ENCODE results near the gene MYRIP. TPM values are rescaled to one million over a fixed set of nuclear protein-coding genes. Genes with fewer than 3 reads are reported as not detected.

The MYRIP gene
- total and polyA plus RNA-seq, 2 of the 4 experiments (the other 2 are of a cell fraction): not detected

- no CpG with 5 or more reads among the region's 1 CpG for WGBS, 2 experiments (ENCODE audit: extremely low coverage in 2 of 2, insufficient read length in 1 of 2)
- H3K18ac ChIP-seq (ENCODE audit: low read depth, low read length): no peak overlapping the region
- intact Hi-C loops (cut with micrococcal nuclease) (no loop called here), dilution Hi-C loops (cut with HindIII; ENCODE audit: low sequenced_read_pairs, unreplicated experiment) (no loop called here), in situ Hi-C loops (cut with MboI; ENCODE audit: low sequenced_read_pairs) (no loop called here)
- no peaks in the 10 kb centered on the region for H3K36me3 ChIP-seq (ENCODE audit: control insufficient read depth, insufficient read depth, low read length)
- no peak overlapping the region for H4K91ac ChIP-seq (ENCODE audit: insufficient read depth, low read depth, low read length)
- no peak overlapping the region for H3K4me3 ChIP-seq (ENCODE audit: insufficient read depth, low read depth, low read length)
- H4K5ac ChIP-seq (ENCODE audit: low read depth, low read length): no peak overlapping the region
- no peak overlapping the region for H2BK120ac ChIP-seq (ENCODE audit: low read depth, low read length)
- no peak overlapping the region for H2BK5ac ChIP-seq (ENCODE audit: low read depth, low read length, poor library complexity, severe bottlenecking)
- no peak overlapping the region for H2AFZ ChIP-seq (replicated peaks; ENCODE audit: low read length, poor library complexity)
- H4K20me1 ChIP-seq (ENCODE audit: insufficient read depth, low read length): no peaks in the 10 kb centered on the region
- no peak overlapping the region for H3K23ac ChIP-seq (ENCODE audit: low read depth, low read length)
- no peak overlapping the region for H3K14ac ChIP-seq (replicated peaks; ENCODE audit: low read depth, low read length)
- H3K9ac ChIP-seq (ENCODE audit: low read depth, low read length): no peak overlapping the region
- H3K27ac ChIP-seq (ENCODE audit: insufficient read depth, low read length): no peak overlapping the region
- no peak overlapping the region for H3K4ac ChIP-seq (ENCODE audit: low read depth, low read length)
- no peaks in the 10 kb centered on the region for H3K79me1 ChIP-seq (ENCODE audit: low read depth in 1 of 2, low read length in 2 of 2)
- no peak overlapping the region for H4K8ac ChIP-seq (ENCODE audit: low read depth in 2 of 2, low read length in 2 of 2)
- H3K56ac ChIP-seq (ENCODE audit: extremely low read depth, insufficient read depth, low read length): no peak overlapping the region
- H2BK15ac ChIP-seq (ENCODE audit: low read depth, low read length): no peak overlapping the region
- no peak for DNase-seq
- H2AK5ac ChIP-seq (ENCODE audit: low read depth, low read length): no peak overlapping the region
- no peaks in the 10 kb centered on the region for H3K9me1 ChIP-seq (ENCODE audit: insufficient read depth, low read length)
- no peaks in the 10 kb centered on the region for H3K27me3 ChIP-seq (ENCODE audit: control insufficient read depth, insufficient read depth, low read length)
- no peak for TF ChIP-seq BHLHE40 (IDR thresholded peaks at IDR 0.05; ENCODE audit: low read depth, low read length)
- TF ChIP-seq RFX5 (IDR thresholded peaks at IDR 0.05; ENCODE audit: low read depth, low read length): no peak
- TF ChIP-seq MXI1 (IDR thresholded peaks at IDR 0.05; ENCODE audit: borderline replicate concordance, low read depth, low read length): no peak
- no peak for TF ChIP-seq RAD21 (IDR thresholded peaks at IDR 0.05; ENCODE audit: low read length)
- TF ChIP-seq CEBPB (IDR thresholded peaks at IDR 0.05; ENCODE audit: low read depth, low read length): no peak
- no peak for TF ChIP-seq ELK1 (IDR thresholded peaks at IDR 0.05; ENCODE audit: borderline replicate concordance, low read depth, low read length)
- TF ChIP-seq FOS (IDR thresholded peaks at IDR 0.05; ENCODE audit: low read depth, low read length): no peak
- TF ChIP-seq MAZ (IDR thresholded peaks at IDR 0.05; ENCODE audit: borderline replicate concordance, low read depth, low read length): no peak
- TF ChIP-seq, protein P1, sequence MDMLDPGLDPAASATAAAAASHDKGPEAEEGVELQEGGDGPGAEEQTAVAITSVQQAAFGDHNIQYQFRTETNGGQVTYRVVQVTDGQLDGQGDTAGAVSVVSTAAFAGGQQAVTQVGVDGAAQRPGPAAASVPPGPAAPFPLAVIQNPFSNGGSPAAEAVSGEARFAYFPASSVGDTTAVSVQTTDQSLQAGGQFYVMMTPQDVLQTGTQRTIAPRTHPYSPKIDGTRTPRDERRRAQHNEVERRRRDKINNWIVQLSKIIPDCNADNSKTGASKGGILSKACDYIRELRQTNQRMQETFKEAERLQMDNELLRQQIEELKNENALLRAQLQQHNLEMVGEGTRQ (IDR thresholded peaks at IDR 0.05; ENCODE audit: low read depth, low read length): no peak
- TF ChIP-seq RCOR1 (IDR thresholded peaks at IDR 0.05; ENCODE audit: insufficient replicate concordance, low read length): no peak
- TF ChIP-seq MAFK (IDR thresholded peaks at IDR 0.05; ENCODE audit: low read depth, low read length): no peak
- TF ChIP-seq POLR2A (IDR thresholded peaks at IDR 0.05; ENCODE audit: low read depth, low read length): no peak
- TF ChIP-seq NFE2L2 (IDR thresholded peaks at IDR 0.05; ENCODE audit: low read depth, low read length): no peak
- TF ChIP-seq CHD1 (IDR thresholded peaks at IDR 0.05; ENCODE audit: low read depth, low read length): no peak
- no peak for TF ChIP-seq SMC3 (IDR thresholded peaks at IDR 0.05; ENCODE audit: low read depth, low read length)
- TF ChIP-seq, protein P2, sequence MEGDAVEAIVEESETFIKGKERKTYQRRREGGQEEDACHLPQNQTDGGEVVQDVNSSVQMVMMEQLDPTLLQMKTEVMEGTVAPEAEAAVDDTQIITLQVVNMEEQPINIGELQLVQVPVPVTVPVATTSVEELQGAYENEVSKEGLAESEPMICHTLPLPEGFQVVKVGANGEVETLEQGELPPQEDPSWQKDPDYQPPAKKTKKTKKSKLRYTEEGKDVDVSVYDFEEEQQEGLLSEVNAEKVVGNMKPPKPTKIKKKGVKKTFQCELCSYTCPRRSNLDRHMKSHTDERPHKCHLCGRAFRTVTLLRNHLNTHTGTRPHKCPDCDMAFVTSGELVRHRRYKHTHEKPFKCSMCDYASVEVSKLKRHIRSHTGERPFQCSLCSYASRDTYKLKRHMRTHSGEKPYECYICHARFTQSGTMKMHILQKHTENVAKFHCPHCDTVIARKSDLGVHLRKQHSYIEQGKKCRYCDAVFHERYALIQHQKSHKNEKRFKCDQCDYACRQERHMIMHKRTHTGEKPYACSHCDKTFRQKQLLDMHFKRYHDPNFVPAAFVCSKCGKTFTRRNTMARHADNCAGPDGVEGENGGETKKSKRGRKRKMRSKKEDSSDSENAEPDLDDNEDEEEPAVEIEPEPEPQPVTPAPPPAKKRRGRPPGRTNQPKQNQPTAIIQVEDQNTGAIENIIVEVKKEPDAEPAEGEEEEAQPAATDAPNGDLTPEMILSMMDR (conservative IDR thresholded peaks at IDR 0.05; ENCODE audit: low read depth, low read length): no peak
- no peaks in the 10 kb centered on the region for H3K4me1 ChIP-seq (ENCODE audit: control insufficient read depth, insufficient read depth, low read length)
- H3K4me2 ChIP-seq (ENCODE audit: low read depth, low read length): no peak overlapping the region
- no peak overlapping the region for H2BK20ac ChIP-seq (ENCODE audit: low read depth, low read length)
- no peaks in the 10 kb centered on the region for H3K9me3 ChIP-seq (ENCODE audit: control insufficient read depth, insufficient read depth, low read length)
- ATAC-seq (ENCODE audit: low read depth): no peak
- no TSS peak for BruUV-seq (replicated peaks)
- ChIA-PET POLR2A (ENCODE audit: unreplicated experiment) (no interaction called here), CTCF (no interaction called here)
- H2AK9ac ChIP-seq (replicated peaks; ENCODE audit: low read depth, low read length, poor library complexity): no peak overlapping the region
Observed at GRCh38 chr3:40278791-40279190, 469.4 kb downstream of the MYRIP start.
